BLaER1 treated with 17β-estradiol and CSF1 and Interleukin-3, amounts not matched to agents 10 nM and 100 nM (cell line): ENCODE data around the gene ACADL.
"Not testable (repeated sequence)": the region's sequence is repeated elsewhere in the genome, so short reads cannot be mapped to it uniquely, and the experiment has no call there.

Experiments used
- H3K27ac ChIP-seq, 11 experiments: shearing (Covaris generic); formaldehyde crosslinking; 2 replicates each; pipeline ENCODE4 v1.8.1; 2022
- H3K27me3 ChIP-seq, 11 experiments: shearing (Covaris generic); formaldehyde crosslinking; 2 replicates each; pipeline ENCODE4 v1.8.1; 2022
- H3K36me3 ChIP-seq, 11 experiments: shearing (Covaris generic); formaldehyde crosslinking; 2 replicates each; pipeline ENCODE4 v1.8.1; 2022
- H3K4me1 ChIP-seq, 10 experiments: shearing (Covaris generic); formaldehyde crosslinking; 2 replicates each; pipeline ENCODE4 v1.8.1; 2022
- H3K4me2 ChIP-seq, 11 experiments: shearing (Covaris generic); formaldehyde crosslinking; 2 replicates each; pipeline ENCODE4 v1.8.1; 2022
- H3K4me3 ChIP-seq, 10 experiments: shearing (Covaris generic); formaldehyde crosslinking; 2 replicates each; pipeline ENCODE4 v1.8.1; 2022
- H3K9ac ChIP-seq, 11 experiments: shearing (Covaris generic); formaldehyde crosslinking; 2 replicates each; pipeline ENCODE4 v1.8.1; 2022
- H3K9me3 ChIP-seq, 11 experiments: shearing (Covaris generic); formaldehyde crosslinking; replicated peaks in 1 of 11; 2 replicates each; pipeline ENCODE4 v1.8.1; 2022
- H4K20me1 ChIP-seq, 11 experiments: shearing (Covaris generic); formaldehyde crosslinking; 2 replicates each; pipeline ENCODE4 v1.8.1; 2022
- Cebpa-rat ChIP-seq, 11 experiments: shearing (Covaris generic); IDR thresholded peaks; 2 replicates each; pipeline ENCODE4 v1.8.1; 2022

The ACADL gene

DNA sequence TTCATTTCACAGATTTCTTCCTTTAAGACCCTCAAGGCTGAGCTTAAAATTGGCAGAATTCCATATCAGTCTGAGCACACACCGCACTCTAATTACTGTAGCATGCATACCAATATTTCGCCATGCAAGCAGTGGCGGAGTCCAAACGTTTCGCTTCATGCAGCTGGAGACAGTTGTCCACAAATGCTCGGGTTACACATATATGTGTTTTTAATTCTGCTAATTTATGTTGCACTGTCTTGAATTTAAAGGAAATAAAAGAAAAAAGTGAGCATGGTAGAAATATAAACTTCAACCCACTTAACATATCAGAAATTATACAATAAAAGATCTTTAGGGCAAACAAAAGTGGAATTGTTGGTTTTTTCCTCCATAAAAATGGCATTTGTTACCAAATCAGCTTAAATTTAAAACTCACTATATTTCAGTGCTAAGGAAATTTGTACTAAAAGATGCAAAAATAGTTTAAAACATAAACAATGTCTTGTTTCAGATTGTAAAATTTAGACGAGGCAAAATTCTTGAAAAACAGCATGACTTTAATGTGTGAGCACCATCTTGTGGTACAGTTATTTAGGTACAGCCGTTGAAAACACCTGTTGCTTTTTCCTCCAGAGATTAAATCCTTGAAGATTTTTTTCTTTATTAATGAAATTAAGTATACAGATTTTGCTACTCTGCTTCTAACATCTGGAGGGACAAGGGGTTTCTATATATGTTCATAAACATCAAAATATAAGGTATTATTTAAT lies 30.0 kb downstream of the ACADL start:
- Histone ChIP-seq H3K27ac (no peak overlapping the region), H3K9ac (no peak overlapping the region), H3K27me3 (no peaks in the 10 kb centered on the region), H3K4me1 (peaks cover 0 to 15% (median 8%) of the 10 kb centered on the region in 10 experiments; a peak in 14 of 20 replicates), H3K4me3 (no peak overlapping the region), H3K36me3 (no peaks in the 10 kb centered on the region), H4K20me1 (no peaks in the 10 kb centered on the region), H3K4me2 (0 out of 22 replicates have a peak overlapping the region, but pooled peaks of 2 of the 11 experiments have one; percentile 4 to 19), H3K9me3 (no peaks in the 10 kb centered on the region)
- no peak for TF ChIP-seq Cebpa-rat (IDR thresholded peaks at IDR 0.05)

DNA sequence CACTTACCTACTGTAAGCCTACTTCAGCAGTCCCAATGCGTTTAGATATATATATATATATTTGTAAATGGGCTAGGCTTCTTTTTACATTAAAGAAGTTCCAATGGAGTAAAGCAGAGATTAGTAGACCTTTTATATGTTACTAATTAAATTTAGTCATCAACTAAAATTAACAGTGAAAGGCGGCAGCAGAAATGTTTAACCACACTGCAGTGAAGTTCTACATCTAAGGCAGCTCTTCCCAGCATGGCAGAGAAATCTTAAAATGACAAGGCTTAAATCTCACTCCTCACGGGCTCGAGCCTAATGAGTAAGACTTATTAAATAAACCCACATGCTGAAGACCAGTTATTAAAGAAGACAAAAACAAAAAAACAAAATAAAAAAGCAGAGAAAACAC lies 34.9 kb downstream of the ACADL start:
- TF ChIP-seq Cebpa-rat (IDR thresholded peaks at IDR 0.05) = no peak
- Histone ChIP-seq H3K36me3 (no peaks in the 10 kb centered on the region), H4K20me1 (no peaks in the 10 kb centered on the region), H3K27ac (no peak overlapping the region), H3K27me3 (no peaks in the 10 kb centered on the region), H3K4me1 (peaks cover 0 to 5% (median 0%) of the 10 kb centered on the region in 10 experiments; a peak in 5 of 20 replicates), H3K4me3 (no peak overlapping the region), H3K4me2 (no peak overlapping the region), H3K9ac (no peak overlapping the region), H3K9me3 (peaks cover 8 to 17% (median 12%) of the 10 kb centered on the region in 11 experiments; a peak in 20 of 22 replicates)

DNA sequence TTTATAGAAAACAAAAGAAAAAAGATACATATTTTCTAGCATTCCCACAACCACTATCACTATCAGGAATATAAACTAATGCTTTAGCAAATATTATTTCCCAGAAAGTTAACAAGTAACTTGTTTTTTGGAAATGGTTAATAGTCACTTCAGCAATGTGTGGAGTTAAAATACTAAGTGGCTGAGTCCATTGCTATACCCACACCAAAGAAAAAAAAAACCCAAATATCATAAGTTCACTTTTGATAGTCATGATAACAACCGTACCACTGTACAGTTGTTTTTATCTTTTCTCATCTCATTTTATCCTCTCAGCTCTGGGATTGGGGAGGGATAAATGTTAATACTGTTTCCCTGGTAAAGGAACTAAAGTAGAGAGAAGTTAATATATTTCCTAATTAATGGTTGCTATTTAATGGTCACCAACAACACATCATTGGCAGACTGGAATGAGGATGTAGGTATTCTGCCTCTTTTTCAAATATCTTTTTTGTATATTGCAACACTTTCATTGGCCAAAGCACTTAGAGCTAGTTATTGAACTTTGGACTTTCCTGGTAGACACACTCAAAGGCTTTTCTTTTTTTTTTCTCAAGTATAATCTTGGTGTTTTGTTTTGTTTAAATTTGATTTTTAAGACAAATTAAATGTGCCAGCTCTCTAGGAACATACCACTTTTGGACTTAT lies 35.7 kb downstream of the ACADL start:
- no peaks in the 10 kb centered on the region for H3K36me3 ChIP-seq
- TF ChIP-seq Cebpa-rat (IDR thresholded peaks at IDR 0.05) = no peak
- no peak overlapping the region for H3K27ac ChIP-seq
- no peak overlapping the region for H3K4me2 ChIP-seq
- peaks cover 16 to 25% (median 19%) of the 10 kb centered on the region in 11 experiments for H3K9me3 ChIP-seq
- H3K4me1 ChIP-seq = no peaks in the 10 kb centered on the region
- no peaks in the 10 kb centered on the region for H3K27me3 ChIP-seq
- H3K9ac ChIP-seq = no peak overlapping the region
- no peaks in the 10 kb centered on the region for H4K20me1 ChIP-seq
- H3K4me3 ChIP-seq = no peak overlapping the region

DNA sequence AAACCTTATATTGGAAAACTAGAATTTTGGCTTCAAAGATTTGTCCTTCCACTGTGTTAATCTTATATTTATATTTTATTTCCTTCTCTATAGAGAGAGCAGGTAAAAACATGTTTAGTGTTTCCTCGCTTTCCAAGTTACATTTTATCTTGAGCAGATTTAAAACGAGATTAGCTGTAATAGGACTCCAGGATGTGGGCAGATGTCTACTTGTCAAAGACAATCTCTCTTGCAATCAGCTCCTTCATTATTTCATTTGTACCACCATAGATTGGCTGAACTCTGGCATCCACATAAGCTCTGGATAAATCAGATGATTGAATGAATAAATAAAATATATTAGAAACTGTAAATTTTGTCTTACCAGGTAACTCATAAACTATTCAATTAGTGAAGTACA lies 36.5 kb downstream of the ACADL start:
- H3K27ac ChIP-seq = no peak overlapping the region
- H4K20me1 ChIP-seq = no peaks in the 10 kb centered on the region

DNA sequence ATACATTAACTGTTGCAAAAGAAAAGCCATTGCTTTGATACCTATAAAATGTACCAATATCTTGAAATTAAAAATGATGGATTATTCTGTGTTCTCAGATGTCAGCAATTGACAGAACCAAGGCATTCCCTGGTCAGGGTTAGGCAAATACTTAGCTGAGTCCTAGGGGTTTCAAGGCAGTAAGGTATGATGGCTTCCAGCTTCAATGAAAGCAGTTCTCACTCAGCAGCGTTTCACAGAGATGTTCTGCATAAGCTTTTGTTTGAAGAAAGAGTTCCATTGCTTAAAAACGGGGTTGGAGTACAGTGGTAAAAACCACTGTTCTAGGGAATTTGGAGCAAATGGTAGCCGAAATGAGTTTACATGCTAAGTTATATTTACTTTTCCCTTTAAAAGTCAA lies 37.1 kb downstream of the ACADL start:
- no peak for TF ChIP-seq Cebpa-rat (IDR thresholded peaks at IDR 0.05)
- Histone ChIP-seq H3K9ac (no peak overlapping the region), H3K4me2 (no peak overlapping the region), H3K27me3 (no peaks in the 10 kb centered on the region), H3K4me1 (no peaks in the 10 kb centered on the region), H3K27ac (no peak overlapping the region), H4K20me1 (no peaks in the 10 kb centered on the region), H3K4me3 (no peak overlapping the region), H3K36me3 (no peaks in the 10 kb centered on the region), H3K9me3 (peaks cover 30 to 39% (median 33%) of the 10 kb centered on the region in 11 experiments)

More for the DNA sequence above, 36.5 kb downstream of the ACADL start:
- no peaks in the 10 kb centered on the region for H3K4me1 ChIP-seq
- H3K9me3 ChIP-seq = peaks cover 24 to 33% (median 28%) of the 10 kb centered on the region in 11 experiments
- no peak overlapping the region for H3K4me3 ChIP-seq
- H3K27me3 ChIP-seq = no peaks in the 10 kb centered on the region
- no peak for TF ChIP-seq Cebpa-rat (IDR thresholded peaks at IDR 0.05)
- no peak overlapping the region for H3K4me2 ChIP-seq
- no peak overlapping the region for H3K9ac ChIP-seq
- H3K36me3 ChIP-seq = no peaks in the 10 kb centered on the region

DNA sequence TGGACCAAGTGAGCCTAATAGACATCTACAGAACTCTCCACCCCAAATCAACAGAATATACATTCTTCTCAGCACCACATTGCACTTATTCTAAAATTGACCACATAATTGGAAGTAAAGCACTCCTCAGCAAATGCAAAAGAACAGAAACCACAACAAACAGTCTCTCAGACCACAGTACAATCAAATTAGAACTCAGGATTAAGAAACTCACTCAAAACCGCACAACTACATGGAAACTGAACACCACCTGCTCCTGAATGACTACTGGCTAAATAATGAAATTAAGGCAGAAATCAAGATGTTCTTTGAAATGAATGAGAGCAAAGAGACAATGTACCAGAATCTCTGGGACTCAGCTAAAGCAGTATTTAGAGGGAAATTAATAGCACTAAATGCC lies 41.3 kb downstream of the ACADL start:
- not testable (repeated sequence) for H3K27ac ChIP-seq
- peaks cover 30 to 57% (median 41%) of the 10 kb centered on the region in 11 experiments for H3K9me3 ChIP-seq

DNA sequence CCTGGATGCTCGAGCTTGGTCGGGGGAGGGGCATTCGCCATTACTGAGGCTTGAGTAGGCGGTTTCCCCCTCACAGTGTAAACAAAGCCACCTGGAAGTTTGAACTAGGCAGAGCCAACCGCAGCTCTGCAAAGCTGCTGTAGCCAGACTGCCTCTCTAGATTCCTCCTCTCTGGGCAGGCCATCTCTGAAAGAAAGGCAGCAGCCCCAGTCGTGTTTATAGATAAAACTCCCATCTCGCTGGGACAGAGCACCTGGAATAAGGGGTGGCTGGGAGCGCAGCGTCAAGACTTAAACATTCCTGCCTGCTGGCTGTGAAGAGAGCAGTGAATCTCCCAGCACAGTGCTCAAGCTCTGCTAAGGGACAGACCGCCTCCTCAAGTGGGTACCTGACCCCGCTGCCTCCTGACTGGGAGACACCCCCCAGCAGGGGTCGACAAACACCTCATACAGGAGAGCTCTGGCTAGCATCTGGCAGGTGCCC lies 43.6 kb downstream of the ACADL start:
- not testable (repeated sequence) for H3K36me3 ChIP-seq, H3K27ac ChIP-seq, H3K4me2 ChIP-seq, H3K4me3 ChIP-seq, H3K9ac ChIP-seq, H3K27me3 ChIP-seq, H3K4me1 ChIP-seq, H4K20me1 ChIP-seq
- H3K9me3 ChIP-seq = peaks cover 30 to 53% (median 41%) of the 10 kb centered on the region in 11 experiments

More for the DNA sequence above, 41.3 kb downstream of the ACADL start:
- H4K20me1 ChIP-seq, H3K4me2 ChIP-seq, H3K4me3 ChIP-seq, H3K36me3 ChIP-seq, H3K4me1 ChIP-seq, H3K27me3 ChIP-seq, H3K9ac ChIP-seq: not testable (repeated sequence)

DNA sequence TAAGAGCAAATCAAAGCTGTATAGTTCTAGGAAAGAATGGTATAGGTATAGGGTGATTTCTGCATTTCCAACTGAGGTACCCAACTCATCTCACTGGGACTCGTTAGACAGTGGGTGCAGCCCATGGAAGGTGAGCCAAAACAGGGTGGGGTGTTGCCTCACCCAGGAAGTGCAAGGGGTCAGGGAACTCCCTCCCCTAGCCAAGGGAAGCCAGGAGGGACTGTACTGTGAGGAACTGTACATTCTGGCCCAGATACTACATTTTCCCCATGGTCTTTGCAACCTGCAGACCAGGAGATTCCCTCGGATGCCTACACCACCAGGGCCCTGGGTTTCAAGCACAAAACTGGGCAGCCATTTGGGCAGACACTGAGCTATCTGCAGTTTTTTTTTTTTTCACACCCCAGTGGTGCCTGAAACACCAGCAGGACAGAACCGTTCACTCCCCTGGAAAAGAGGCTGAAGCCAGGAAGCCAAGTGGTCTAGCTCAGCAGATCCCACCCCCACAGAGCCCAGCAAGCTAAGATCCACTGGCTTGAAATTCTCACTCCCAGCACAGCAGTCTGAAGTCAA lies 44.1 kb downstream of the ACADL start:
- H3K36me3 ChIP-seq, H3K27me3 ChIP-seq, H3K9ac ChIP-seq, H3K4me3 ChIP-seq, H3K27ac ChIP-seq, H3K4me2 ChIP-seq, H4K20me1 ChIP-seq, H3K4me1 ChIP-seq: not testable (repeated sequence)
- H3K9me3 ChIP-seq = peaks cover 26 to 48% (median 37%) of the 10 kb centered on the region in 11 experiments

DNA sequence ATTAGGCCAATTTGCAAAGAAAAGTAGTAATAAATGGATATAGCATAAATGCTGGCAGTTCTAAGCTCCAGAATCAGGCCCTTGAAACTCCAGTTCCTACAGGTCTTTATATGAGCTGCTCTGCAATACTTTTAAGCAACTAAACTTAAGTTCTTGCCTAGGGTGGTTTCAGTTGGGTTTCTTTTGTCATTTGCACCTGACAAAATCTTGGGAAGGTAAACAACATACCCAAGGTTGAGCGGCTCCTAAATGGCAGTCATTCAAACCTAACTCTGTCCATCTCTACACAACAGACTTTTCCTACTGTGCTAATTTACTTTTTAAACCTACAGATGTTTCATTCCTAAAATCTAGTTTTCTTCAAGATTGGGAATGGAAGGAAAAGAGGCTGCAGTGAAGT lies 44.8 kb downstream of the ACADL start:
- H3K36me3 ChIP-seq = no peaks in the 10 kb centered on the region
- no peaks in the 10 kb centered on the region for H3K27me3 ChIP-seq
- H3K9ac ChIP-seq = no peak overlapping the region
- no peaks in the 10 kb centered on the region for H4K20me1 ChIP-seq
- H3K4me1 ChIP-seq = no peaks in the 10 kb centered on the region
- H3K4me2 ChIP-seq = no peak overlapping the region
- H3K4me3 ChIP-seq = no peak overlapping the region
- H3K27ac ChIP-seq = no peak overlapping the region
- H3K9me3 ChIP-seq = peaks cover 20 to 42% (median 32%) of the 10 kb centered on the region in 11 experiments
- no peak for TF ChIP-seq Cebpa-rat (IDR thresholded peaks at IDR 0.05)
